Stimulated activated CD8-positive, alpha-beta memory T cell treated with anti-CD3 and anti-CD28 coated beads, Interleukin-15, amount 100 ng/mL, for 4 hours (primary cell): ENCODE measurements around the gene LIAS.
"Not testable (repeated sequence)": the region's sequence is repeated elsewhere in the genome, so short reads cannot be mapped to it uniquely, and the experiment has no call there.

ENCODE experiments used
- DNase-seq, 2 donors: peaks; one replicate each; pipeline ENCODE4 v3.0.0-alpha.2; 2020; ENCODE audit warnings: low read depth in 2 of 2

Gene LIAS

DNA sequence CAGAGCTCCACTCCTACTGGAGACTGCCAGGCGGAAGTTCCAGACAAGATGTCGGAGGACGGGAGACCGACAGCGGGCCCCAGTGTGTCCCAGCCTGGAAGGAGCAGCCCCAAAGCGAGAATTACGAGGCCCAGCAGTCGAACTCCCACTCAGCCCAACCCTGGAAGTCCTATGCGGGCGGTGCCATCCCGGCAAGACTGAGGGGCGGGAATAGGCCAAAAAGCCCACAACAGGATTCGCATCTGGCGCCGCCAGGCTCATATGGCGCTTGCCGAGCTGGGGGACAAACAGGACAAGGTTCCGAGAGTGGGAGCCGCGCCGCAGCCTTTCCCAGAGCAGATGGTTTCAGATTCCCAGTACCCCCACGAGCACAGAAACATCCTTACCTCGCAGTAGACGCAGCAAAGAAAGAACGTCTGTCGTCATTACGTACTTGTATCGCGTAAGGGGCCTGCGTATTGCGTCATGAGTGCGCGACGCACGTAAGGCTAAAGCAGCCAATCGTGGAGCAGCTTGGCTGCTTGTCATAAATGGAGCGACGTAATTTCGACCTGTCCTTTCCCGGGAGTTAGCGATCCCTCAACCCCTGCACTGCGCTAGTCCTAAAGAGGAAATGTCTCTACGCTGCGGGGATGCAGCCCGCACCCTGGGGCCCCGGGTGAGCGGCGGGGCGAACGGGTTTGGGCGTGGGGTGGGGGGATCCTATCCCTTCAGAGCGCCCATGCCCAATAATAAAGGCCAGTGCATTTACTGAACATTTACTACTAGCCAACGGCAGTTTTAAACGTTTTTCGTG lies at the start of gene LIAS, which contains the start of gene RPL9:
LIAS (plus strand) TSS at position 552 of the 796 bp plus-strand sequence; CDS start at position 614, 62 bp downstream.
RPL9 (minus strand) TSS at position 418 of the 796 bp plus-strand sequence. CDS start 483 bp downstream, outside the sequence.
- peak; percentile 82 to 87 for DNase-seq

DNA sequence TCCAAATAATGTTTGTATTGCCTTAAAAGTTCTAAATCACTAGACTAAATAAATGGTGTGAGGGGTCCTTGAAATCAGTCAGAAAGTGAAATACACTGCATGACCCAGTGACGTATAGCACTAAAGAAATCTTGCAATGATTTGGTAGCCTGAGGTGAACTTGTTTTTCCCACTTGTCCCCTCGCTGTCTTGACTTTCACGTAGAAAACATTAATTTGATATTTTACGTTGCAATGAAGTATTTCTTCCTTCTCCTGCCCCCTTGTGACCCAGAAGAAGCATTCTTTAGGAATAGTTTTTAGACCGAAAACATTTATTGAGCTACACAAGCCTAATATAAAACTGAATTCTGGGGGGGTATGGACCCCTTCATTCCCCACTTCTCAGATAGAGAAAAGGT lies 48.4 kb upstream of the LIAS start:
- DNase-seq: no peak

DNA sequence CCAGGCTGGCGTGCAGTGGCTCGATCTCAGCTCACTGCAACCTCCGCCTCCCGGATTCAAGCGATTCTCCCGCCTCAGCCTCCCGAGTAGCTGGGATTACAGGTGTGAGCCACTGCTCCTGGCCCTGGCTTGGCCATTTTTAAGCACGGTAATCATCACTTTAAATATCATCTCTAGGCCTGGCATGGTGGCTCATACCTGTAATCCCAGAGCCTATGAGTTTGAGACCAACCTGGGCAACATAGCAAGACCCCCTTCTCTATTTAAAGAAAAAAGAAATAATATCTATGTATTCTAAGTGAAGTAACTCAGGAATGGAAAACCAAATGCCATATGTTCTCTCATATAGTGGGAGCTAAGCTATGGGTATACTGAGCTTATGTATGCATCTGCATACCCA lies 47.3 kb upstream of the LIAS start:
- DNase-seq: not testable (repeated sequence)

DNA sequence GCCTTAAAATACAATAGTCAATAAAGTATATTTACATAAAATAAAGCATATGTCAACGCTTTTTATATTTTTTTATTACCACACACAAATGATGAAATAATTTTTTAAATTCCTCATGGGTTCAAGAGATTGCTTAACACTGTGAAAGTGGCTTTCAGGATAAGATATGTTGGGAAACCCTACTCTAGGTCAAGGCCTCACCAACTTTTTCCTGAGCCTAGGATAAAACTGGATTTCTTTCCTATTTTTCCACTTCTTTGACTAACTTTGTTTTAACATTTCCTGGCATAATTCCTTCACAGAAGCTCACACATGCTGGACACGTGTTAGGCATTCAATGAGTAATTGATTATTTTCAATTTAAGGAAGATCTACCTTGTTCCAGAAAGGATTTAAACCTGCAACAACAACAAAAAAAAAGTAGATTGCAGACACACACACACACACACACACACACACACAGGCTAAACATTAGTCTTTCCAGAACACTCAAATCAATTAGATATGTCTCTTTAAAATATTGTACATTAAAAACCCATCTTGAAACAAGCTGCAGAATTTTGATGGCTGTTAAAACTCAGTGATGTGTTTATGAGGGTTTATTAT lies 43.1 kb upstream of the LIAS start:
- no peak for DNase-seq

DNA sequence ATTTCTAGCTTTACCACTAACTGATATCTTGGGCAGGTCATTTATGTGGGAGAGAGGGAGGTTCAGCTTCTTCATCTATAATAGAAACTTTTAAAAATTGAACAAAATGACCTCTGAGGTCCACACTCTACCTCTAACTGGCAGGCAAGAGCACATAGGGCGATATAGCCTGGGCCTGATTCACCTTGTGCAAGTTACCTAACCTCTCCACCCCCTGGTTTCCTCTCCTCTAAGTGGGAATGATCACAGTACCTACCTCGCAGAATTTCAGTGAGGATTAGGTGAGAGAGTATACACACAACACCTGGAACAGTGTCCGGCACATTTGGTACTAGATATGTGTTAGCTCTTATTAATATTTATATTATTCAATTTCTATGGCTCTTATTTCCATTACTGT lies 36.6 kb upstream of the LIAS start:
- DNase-seq: no peak

DNA sequence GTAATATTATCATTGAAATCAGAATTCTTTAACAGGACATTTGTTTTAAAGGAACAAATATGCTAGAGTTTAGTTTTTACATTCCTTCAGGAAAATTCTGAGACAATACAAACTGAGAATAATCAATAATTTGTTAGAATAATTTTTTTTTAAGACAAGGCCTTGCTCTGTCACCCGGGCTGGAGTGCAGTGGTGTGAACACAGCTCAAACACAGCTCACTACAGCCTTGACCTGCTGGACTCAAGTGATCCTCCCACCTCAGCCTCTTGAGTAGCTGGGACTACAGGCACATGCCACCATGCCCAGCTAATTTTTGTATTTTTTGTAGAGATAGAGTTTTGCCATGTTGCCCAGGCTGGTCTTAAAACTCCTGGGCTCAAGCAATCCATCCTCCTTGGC lies 33.6 kb upstream of the LIAS start:
- DNase-seq: not testable (repeated sequence)

DNA sequence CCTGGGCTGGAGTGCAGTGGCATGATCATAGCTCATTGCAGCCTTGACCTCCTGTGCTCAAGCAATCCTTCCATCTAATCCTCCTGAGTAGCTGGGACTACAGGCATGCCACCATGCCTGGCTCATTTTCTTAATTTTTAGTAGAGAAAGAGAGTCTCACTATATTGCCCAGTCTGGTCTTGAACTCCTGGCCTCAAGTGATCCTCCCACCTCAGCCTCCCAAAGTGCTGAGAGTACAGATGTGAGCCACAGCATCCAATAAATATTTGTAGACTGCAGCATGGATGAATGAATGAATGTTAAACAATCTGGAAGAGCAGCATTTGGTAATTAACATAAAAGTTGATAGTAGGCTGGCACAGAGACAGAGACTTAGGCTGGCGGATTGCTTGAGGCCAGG lies 32.1 kb upstream of the LIAS start:
- no peak for DNase-seq

DNA sequence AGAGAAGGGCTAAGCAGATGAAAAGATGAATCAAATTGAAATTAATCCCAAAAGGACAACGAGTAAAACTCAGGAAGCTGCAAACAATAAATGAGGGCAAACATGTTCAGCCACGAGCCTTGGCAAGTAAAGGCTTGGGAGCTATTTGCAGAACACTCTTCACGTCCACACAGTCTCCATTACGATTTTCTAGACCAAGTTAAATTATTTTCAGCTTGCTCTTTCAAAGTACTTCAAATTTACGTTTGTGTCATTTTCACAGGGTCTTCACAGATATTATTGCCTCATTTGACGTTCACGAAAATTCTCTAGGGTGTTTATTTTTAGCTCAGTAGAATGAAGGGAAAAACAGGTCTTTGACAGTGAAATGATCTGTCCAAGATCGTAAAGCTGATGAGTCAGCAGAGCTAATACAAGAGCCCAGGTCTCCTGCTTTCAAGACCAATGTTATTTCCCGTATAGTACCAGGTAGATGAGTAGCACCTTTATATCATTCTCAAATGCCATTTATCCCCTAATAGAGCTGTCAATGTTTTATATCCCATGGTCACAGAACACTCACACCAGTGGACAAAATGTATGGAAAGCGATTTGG lies 31.2 kb upstream of the LIAS start:
- no peak for DNase-seq

DNA sequence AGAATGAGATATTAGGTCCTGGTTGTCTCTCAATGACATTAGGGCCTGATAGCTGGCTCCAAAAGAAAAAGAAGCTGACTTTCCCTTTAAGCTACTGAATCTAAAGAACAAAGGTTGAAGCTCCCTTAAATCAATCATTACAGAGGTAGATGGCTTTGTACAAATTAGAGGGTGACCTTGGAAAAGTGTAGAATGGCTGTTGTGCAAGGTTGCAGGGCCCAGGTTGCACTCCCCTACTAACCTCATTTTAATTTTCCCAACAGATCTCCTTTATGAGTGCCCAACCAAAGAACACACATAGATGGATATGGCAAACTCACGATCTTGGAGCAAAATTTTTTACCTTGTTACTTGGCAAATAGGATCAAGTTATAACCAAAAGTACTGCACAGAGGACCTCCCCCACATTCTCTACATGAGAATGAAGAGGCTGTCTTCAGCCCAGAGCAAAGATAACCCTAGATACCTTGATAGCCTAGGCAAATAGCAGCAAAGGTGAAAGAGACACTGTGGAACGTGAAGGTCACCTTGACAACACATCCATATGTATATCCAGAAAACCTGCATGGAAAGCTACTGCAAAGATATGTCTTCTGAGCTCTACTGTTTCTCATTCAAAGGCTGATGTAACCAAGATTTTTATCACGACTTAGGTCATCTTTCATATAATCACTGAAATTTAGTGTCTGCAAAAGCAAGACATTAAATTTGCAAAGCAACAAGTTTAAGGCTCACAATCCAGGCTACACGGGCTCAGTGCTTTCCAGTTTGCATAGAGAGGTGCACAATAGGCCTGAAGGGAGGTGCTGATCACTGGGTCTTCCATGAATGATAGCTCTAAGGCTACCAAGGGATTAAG lies 29.2 kb upstream of the LIAS start:
- no peak for DNase-seq

DNA sequence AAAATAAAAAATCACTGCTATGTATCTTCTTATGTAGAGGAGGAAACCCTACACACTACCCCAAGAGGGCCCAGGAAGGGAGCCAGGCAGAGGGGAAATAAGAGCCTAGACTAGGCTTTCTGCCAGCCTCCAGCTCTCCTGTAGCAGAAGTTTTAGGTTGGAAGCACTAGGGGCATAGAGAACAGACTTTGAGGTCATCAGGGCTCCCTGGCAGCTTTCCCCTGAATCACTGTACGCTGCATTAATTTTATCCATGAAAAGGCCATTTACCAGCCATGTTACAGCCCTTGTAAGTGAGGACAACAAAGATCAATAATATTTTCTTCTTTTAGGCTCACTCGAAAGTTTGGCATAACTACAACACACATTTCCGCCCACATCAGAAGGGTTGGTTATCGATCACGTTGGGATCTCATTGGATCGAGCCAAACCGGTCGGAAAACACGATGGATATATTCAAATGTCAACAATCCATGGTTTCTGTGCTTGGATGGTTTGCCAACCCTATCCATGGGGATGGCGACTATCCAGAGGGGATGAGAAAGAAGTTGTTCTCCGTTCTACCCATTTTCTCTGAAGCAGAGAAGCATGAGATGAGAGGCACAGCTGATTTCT lies 24.9 kb upstream of the LIAS start:
- no peak for DNase-seq

DNA sequence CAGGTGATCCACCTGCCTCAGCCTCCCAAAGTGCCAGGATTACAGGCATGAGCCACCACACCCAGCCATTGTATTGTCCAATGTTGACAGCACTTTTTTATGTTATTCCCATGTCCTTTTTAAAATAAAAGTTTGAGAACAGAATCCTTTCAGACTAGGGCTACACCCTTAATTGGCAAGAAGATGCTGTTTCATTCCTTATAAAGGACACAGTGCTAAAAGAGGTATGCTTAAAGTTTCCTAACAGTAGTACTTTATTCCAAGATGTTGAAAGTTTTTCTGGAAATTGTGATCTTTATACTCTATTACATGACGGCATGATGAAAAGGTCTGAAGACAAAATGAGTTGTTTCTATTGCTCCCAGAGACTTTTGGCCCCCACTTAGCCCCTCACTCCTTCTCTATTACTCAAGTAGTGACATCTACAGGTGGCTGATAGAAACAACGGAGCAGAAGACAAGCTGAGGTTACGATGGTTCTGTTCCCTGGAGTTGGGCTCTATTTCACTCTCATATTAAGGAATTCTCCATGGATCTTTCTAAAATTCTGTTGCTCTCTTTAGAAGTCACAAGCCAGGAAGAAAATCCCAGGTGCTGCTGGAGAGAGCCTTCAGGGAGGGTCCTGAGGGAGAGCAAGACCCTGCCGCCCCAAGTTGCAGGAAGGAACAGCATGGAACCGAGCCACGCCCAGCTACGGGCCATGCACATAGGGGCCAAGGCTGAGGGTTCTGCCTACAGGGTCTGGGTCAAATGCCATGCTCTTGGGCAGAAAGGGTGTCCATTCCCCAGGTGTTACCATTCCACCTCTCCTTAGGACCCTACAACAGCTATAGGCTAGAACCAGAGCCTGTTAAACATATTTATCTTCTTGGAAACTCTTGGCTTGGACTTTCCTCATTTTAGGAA lies 22.9 kb upstream of the LIAS start:
- DNase-seq: no peak

DNA sequence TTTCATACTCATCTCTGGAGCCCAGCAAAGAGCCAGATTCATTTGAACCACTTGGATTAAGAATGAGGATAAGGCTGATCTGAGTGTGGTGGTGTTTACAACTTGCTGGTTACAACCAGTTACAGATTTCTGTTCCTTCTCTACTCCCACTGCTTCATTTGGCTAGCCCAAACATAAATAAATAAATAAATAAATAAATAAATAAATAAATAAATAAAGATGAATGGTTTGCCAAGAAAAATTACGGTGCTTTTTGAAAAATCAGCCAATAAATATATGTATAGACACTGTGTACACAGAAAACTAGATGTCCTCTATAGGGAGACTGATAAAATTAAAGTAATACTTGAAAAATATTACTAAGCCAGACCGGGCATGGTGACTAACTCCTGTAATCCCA lies 17.3 kb upstream of the LIAS start:
- no peak for DNase-seq

DNA sequence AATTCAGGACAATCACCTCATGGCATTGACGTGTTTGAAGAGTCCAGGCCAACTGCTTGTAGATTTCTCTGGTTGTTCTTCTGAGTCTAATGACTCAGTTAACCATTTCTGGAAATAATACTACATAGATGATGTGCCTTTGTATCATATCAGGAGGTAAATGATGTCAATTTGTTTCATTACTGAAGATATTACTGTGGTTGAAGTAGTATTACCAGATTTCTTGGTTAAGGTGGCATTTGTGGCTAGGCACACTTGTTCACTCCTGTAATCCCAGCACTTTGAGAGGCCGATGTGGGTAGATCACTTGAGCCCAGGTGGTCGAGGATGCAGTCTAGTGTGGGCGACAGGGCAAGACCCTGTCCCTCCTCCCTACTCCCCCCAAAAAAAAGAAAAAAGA lies 15.9 kb upstream of the LIAS start:
- no peak for DNase-seq

DNA sequence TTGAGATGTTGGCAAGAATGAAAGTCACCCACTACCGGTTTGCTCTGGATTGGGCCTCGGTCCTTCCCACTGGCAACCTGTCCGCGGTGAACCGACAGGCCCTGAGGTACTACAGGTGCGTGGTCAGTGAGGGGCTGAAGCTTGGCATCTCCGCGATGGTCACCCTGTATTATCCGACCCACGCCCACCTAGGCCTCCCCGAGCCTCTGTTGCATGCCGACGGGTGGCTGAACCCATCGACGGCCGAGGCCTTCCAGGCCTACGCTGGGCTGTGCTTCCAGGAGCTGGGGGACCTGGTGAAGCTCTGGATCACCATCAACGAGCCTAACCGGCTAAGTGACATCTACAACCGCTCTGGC lies 12.4 kb upstream of the LIAS start:
- DNase-seq: no peak

DNA sequence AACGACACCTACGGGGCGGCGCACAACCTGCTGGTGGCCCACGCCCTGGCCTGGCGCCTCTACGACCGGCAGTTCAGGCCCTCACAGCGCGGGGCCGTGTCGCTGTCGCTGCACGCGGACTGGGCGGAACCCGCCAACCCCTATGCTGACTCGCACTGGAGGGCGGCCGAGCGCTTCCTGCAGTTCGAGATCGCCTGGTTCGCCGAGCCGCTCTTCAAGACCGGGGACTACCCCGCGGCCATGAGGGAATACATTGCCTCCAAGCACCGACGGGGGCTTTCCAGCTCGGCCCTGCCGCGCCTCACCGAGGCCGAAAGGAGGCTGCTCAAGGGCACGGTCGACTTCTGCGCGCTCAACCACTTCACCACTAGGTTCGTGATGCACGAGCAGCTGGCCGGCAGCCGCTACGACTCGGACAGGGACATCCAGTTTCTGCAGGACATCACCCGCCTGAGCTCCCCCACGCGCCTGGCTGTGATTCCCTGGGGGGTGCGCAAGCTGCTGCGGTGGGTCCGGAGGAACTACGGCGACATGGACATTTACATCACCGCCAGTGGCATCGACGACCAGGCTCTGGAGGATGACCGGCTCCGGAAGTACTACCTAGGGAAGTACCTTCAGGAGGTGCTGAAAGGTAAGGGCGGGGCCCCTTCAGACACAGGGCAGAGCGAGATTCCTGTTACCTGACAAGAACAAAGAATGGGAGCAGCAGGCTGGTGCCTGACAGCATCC lies 11.8 kb upstream of the LIAS start:
- peak; percentile 0 to 20 for DNase-seq

DNA sequence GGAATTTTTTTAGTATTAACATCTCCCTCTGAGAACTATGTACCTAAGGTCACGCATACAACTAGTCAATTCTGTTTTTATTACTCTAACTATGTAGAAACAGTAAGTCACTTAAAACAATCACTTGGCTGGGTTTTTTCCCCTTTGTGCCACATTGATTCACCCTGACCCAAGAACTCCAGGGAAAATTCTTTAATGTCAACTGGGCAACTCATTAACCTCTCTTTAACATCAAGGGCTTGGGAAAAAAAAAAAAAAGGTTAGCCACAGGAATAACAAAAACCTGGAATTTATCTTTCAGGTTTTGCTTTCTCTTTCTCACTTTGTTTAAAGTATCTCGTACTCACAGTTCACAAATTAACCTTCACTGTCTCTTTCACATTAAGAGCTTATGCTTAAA lies 8.2 kb upstream of the LIAS start:
- no peak for DNase-seq

DNA sequence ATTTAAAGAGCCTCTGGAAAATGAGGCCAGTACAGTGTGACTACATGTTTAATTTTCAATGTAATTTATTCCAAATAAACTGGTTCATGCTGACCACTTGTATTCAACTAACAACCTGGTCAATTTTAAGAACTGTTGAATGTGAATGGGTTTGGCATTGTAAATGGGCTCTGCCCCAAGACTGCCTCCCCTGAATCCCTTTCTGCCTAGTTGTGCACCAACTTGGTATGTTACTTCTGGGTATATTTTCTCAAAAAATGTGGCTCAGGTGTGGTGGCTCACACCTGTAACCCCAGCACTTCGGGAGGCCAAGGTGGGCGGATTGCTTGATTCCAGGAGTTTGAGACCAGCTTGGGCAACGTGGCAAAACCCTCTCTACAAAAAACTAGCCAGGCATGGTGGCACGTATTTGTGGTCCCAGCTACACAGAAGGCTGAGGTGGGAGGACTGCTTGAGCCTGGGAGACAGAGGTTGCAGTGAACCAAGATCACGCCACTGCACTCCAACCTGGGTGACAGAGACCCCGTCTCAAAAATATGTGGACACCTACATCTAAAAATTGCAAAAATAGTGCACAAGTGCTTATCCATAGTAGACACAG lies 7.3 kb upstream of the LIAS start:
- DNase-seq: no peak

DNA sequence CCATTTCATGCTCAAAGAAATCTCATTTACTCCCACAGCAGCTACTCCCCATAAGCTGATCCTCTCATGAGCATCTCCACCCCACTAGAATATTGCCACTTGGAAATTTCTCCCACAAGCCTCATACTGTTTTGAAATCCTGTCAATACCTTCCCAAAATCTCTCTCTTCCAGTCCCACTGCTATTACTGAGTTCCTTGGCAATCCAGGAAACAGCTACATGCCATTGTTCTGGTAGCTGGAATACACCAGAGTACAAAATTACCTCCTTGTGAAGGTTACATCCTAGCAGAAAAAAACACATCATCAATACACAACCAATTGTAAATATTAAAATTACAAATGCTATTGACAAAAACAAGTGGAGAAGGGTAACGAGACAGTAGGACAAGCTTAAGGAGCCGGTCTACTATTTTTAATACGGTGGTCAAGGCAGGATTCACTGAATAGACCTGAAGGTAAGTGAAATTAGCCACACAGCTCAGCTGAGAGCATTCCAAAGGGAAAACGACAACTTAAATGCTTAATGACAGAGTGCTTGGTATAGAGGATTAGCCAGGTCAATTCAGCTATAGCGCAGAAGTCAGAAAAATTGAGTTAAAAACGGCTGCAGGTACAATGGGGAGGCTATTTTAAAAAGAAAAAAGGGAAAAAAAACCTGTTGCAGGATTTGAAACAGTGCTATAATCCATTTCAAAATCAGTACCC lies 6.5 kb upstream of the LIAS start:
- no peak for DNase-seq
